ENCODE results near the gene ANKFY1.

ANKFY1 gene
- 90.5 to 108 reads per million in 2 donors for total RNA-seq

GRCh38 chr17:4263282-4264215 lies at the start of gene ANKFY1:
ANKFY1 (minus strand) TSS chr17:4263979; CDS start chr17:4263941, 38 bp downstream.
- peak; percentile 91 for DNase-seq

GRCh38 chr17:4310354-4311060 lies 46.7 kb upstream of the ANKFY1 start:
- no peak for DNase-seq

- DNase-seq = no peak
Observed at GRCh38 chr17:4309897-4310296, 46.1 kb upstream of the ANKFY1 start.

GRCh38 chr17:4307179-4307930 lies 43.6 kb upstream of the ANKFY1 start:
- no peak for DNase-seq

- DNase-seq = no peak
Observed at GRCh38 chr17:4305224-4305623, 41.4 kb upstream of the ANKFY1 start.

- no peak for DNase-seq
Observed at GRCh38 chr17:4304417-4305027, 40.7 kb upstream of the ANKFY1 start.

GRCh38 chr17:4301066-4301465 lies 37.3 kb upstream of the ANKFY1 start:
- DNase-seq = no peak

GRCh38 chr17:4297351-4297750 lies 33.6 kb upstream of the ANKFY1 start:
- DNase-seq = no peak

GRCh38 chr17:4295686-4296085 lies 31.9 kb upstream of the ANKFY1 start:
- no peak for DNase-seq

GRCh38 chr17:4293572-4293971 lies 29.8 kb upstream of the ANKFY1 start:
- DNase-seq = no peak

- DNase-seq = no peak
Observed at GRCh38 chr17:4287710-4288109, 23.9 kb upstream of the ANKFY1 start.

- DNase-seq = no peak
Observed at GRCh38 chr17:4276514-4276913, 12.7 kb upstream of the ANKFY1 start.

GRCh38 chr17:4272972-4273368 lies 9.2 kb upstream of the ANKFY1 start:
- no peak for DNase-seq

- DNase-seq = no peak
Observed at GRCh38 chr17:4272213-4272971, 8.6 kb upstream of the ANKFY1 start.

GRCh38 chr17:4270736-4271135 lies 7.0 kb upstream of the ANKFY1 start:
- no peak for DNase-seq

GRCh38 chr17:4269915-4270314 lies 6.1 kb upstream of the ANKFY1 start:
- DNase-seq = no peak

- no peak for DNase-seq
Observed at GRCh38 chr17:4267402-4267801, 3.6 kb upstream of the ANKFY1 start.

- DNase-seq = no peak
Observed at GRCh38 chr17:4266550-4266949, 2.8 kb upstream of the ANKFY1 start.

GRCh38 chr17:4262703-4263102 lies 1.1 kb downstream of the ANKFY1 start:
- no peak for DNase-seq

GRCh38 chr17:4261452-4261851 lies 2.3 kb downstream of the ANKFY1 start:
- DNase-seq = no peak

- DNase-seq = no peak
Observed at GRCh38 chr17:4258867-4259266, 4.9 kb downstream of the ANKFY1 start.

- DNase-seq = no peak
Observed at GRCh38 chr17:4256952-4257351, 6.8 kb downstream of the ANKFY1 start.

All from activated gamma-delta T cell (primary cell).